ENCODE data around the gene VIPR2.
A peak's percentile ranks its signal among the peaks of the same experiment; 100 is the strongest.

VIPR2 gene

DNA sequence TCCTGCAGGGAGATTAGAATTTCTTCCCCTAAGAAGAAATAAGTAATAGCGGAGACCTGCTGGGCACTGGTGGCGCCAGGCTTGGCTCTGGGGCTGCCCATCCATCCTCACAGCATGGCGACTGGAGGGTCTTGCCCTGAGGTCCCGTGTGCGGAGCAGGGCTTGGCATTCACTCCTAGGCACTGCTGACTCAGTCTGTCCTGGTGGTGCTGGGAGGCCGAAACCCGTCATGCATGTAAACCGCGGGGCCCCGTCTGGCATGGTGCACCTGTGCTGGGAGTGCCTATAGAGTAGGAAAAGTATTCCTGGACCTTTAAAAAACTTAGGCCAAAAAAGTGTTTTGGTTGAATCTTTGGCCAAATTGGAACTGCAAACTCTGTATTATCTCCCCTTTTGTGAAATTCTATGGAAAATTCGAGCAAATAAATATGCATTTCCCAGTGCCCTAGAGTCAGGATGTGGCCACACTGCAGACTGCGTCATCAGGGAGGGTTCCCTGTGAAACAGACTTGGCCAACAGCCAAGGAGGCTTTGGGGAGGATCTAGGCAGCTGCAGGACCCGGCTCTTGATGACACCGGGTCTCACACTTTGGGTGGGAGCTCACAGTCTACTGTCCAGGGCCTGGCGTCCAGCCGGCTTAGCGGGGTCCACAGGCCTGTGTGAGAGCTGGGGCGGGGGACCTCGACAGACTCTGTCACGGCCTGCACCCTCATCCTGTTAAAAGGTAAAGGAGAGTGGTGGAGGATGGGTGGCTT lies 122.3 kb downstream of the VIPR2 start:
- no peaks in the 10 kb centered on the region for H3K27me3 ChIP-seq (ENCODE audit: insufficient read depth, low read length, poor library complexity)
- no peak for TF ChIP-seq EZH2 (IDR thresholded peaks at IDR 0.05; ENCODE audit: borderline replicate concordance, low read depth, low read length, severe bottlenecking)
- TF ChIP-seq, protein P1, sequence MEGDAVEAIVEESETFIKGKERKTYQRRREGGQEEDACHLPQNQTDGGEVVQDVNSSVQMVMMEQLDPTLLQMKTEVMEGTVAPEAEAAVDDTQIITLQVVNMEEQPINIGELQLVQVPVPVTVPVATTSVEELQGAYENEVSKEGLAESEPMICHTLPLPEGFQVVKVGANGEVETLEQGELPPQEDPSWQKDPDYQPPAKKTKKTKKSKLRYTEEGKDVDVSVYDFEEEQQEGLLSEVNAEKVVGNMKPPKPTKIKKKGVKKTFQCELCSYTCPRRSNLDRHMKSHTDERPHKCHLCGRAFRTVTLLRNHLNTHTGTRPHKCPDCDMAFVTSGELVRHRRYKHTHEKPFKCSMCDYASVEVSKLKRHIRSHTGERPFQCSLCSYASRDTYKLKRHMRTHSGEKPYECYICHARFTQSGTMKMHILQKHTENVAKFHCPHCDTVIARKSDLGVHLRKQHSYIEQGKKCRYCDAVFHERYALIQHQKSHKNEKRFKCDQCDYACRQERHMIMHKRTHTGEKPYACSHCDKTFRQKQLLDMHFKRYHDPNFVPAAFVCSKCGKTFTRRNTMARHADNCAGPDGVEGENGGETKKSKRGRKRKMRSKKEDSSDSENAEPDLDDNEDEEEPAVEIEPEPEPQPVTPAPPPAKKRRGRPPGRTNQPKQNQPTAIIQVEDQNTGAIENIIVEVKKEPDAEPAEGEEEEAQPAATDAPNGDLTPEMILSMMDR (IDR thresholded peaks at IDR 0.05; ENCODE audit: borderline replicate concordance, extremely low read depth, low read length, poor library complexity, severe bottlenecking) = no peak
- H3K9me3 ChIP-seq (ENCODE audit: insufficient read depth, low read length, severe bottlenecking) = peaks cover 10% of the 10 kb centered on the region
- DNase-seq = peak; percentile 28
- no peak overlapping the region for H2AFZ ChIP-seq (ENCODE audit: low read depth, low read length)
- H3K9ac ChIP-seq (ENCODE audit: low read depth, low read length) = no peak overlapping the region
- H3K4me1 ChIP-seq (ENCODE audit: insufficient read depth, low read length) = peaks cover 29% of the 10 kb centered on the region
- no peaks in the 10 kb centered on the region for H3K36me3 ChIP-seq (ENCODE audit: insufficient read depth, low read length)
- H3K4me2 ChIP-seq (ENCODE audit: insufficient read depth, low read length) = no peak overlapping the region
- H4K20me1 ChIP-seq (ENCODE audit: insufficient read depth, low read length) = no peaks in the 10 kb centered on the region
- no peaks in the 10 kb centered on the region for H3K79me2 ChIP-seq (ENCODE audit: insufficient read depth, low read length)
- no peak for ATAC-seq (ENCODE audit: insufficient read depth, low read depth)
- peak overlapping the region; percentile 32 for H3K27ac ChIP-seq (ENCODE audit: low read length)
- H3K4me3 ChIP-seq (ENCODE audit: low read depth in 1 of 2, low read length in 2 of 2) = no peak overlapping the region

DNA sequence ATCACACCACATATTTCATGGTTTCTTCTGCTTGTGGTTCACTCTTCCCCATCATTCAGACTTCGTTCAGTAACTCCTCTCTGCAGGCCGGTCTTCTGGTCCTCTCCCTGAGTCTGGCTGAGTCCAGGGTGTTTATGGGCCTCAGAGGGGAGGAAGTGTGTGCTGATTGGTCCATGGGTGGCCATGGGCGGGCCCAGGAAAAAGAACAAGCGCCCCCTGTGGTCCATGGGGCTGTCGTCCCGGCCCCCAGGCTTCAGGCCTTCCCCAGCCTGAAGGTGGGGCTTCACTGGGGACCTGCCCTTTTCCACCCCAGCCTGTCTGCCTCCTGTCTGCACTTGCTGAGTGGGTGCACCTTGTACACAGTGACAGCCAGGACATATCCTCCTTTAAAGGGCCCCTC lies 123.7 kb downstream of the VIPR2 start:
- Histone ChIP-seq H3K27ac (ENCODE audit: low read length) (no peak overlapping the region), H3K36me3 (ENCODE audit: insufficient read depth, low read length) (no peaks in the 10 kb centered on the region), H3K9ac (ENCODE audit: low read depth, low read length) (no peak overlapping the region), H3K79me2 (ENCODE audit: insufficient read depth, low read length) (no peaks in the 10 kb centered on the region), H3K4me3 (ENCODE audit: low read depth in 1 of 2, low read length in 2 of 2) (no peak overlapping the region), H3K4me1 (ENCODE audit: insufficient read depth, low read length) (peaks cover 17% of the 10 kb centered on the region), H4K20me1 (ENCODE audit: insufficient read depth, low read length) (no peaks in the 10 kb centered on the region), H3K27me3 (ENCODE audit: insufficient read depth, low read length, poor library complexity) (no peaks in the 10 kb centered on the region), H3K4me2 (ENCODE audit: insufficient read depth, low read length) (no peak overlapping the region), H3K9me3 (ENCODE audit: insufficient read depth, low read length, severe bottlenecking) (peaks cover 10% of the 10 kb centered on the region), H2AFZ (ENCODE audit: low read depth, low read length) (no peak overlapping the region)
- no peak for TF ChIP-seq EZH2 (IDR thresholded peaks at IDR 0.05; ENCODE audit: borderline replicate concordance, low read depth, low read length, severe bottlenecking)
- TF ChIP-seq, protein P1 (IDR thresholded peaks at IDR 0.05; ENCODE audit: borderline replicate concordance, extremely low read depth, low read length, poor library complexity, severe bottlenecking) = no peak
- DNase-seq (no peak), ATAC-seq (ENCODE audit: insufficient read depth, low read depth) (no peak)

DNA sequence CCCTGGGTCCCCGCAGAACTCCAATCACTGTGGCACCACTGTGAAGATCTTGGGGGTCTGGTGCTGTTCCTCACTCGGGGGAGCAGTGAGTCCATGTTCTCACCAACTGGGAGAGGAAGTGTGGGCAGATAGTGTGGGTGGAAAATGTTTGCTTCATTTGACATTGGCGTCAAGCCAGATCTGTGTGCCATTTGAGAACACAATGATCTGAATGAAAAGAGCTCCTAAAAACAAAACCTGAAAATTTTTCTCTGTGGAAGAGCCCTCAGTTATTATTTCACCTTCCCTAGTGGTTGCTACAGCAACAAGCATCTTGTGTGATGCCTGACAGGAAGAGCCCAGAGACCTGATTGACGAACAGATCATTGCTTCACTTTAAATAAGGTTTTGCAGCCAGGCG lies 125.6 kb downstream of the VIPR2 start:
- Histone ChIP-seq H3K79me2 (ENCODE audit: insufficient read depth, low read length) (no peaks in the 10 kb centered on the region), H3K9me3 (ENCODE audit: insufficient read depth, low read length, severe bottlenecking) (peaks cover 10% of the 10 kb centered on the region), H3K27ac (ENCODE audit: low read length) (peak overlapping the region; percentile 57), H3K4me2 (ENCODE audit: insufficient read depth, low read length) (no peak overlapping the region), H3K4me3 (ENCODE audit: low read depth in 1 of 2, low read length in 2 of 2) (no peak overlapping the region), H3K27me3 (ENCODE audit: insufficient read depth, low read length, poor library complexity) (no peaks in the 10 kb centered on the region), H3K9ac (ENCODE audit: low read depth, low read length) (no peak overlapping the region), H3K36me3 (ENCODE audit: insufficient read depth, low read length) (no peaks in the 10 kb centered on the region), H2AFZ (ENCODE audit: low read depth, low read length) (no peak overlapping the region), H3K4me1 (ENCODE audit: insufficient read depth, low read length) (peaks cover 22% of the 10 kb centered on the region), H4K20me1 (ENCODE audit: insufficient read depth, low read length) (no peaks in the 10 kb centered on the region)
- DNase-seq = peak; percentile 31
- TF ChIP-seq, protein P1 (IDR thresholded peaks at IDR 0.05; ENCODE audit: borderline replicate concordance, extremely low read depth, low read length, poor library complexity, severe bottlenecking) = no peak
- TF ChIP-seq EZH2 (IDR thresholded peaks at IDR 0.05; ENCODE audit: borderline replicate concordance, low read depth, low read length, severe bottlenecking) = no peak
- 0 out of 3 replicates have a peak, but pooled peaks have one; percentile 15 for ATAC-seq (ENCODE audit: insufficient read depth, low read depth)
